Thyroid gland (tissue), 4 donors: Measurements from ENCODE around the gene PFDN1. TPM values are rescaled to one million over a fixed set of nuclear protein-coding genes. Genes with fewer than 3 reads are reported as not detected.

ENCODE experiments used
- DNase-seq, 2 donors: peaks; one replicate each; pipeline ENCODE4 v3.0.0-alpha.2; 2019
- H3K27ac ChIP-seq, 3 donors: fragments of 200-600 bp; sonication (generic); 1 replicate in 2 of 3; 2 replicates in 1 of 3; pipeline ENCODE4 v1.5.1; 2016 to 2019; ENCODE audit warnings: mild to moderate bottlenecking in 1 of 3, moderate library complexity in 1 of 3
- H3K27me3 ChIP-seq: fragments of 200-600 bp; sonication (generic); one replicate; pipeline ENCODE4 v1.5.1; 2019
- H3K36me3 ChIP-seq, 2 donors: fragments of 200-600 bp; sonication (generic); one replicate each; pipeline ENCODE4 v1.5.1; 2016 to 2019
- H3K4me1 ChIP-seq, 2 donors: fragments of 200-600 bp; sonication (generic); one replicate each; pipeline ENCODE4 v1.5.1; 2017 to 2019
- H3K4me3 ChIP-seq, 3 donors: fragments of 200-600 bp; sonication (generic); replicated peaks in 1 of 3; 1 replicate in 2 of 3; 2 replicates in 1 of 3; pipeline ENCODE4 v1.5.1; 2016; ENCODE audit warnings: mild to moderate bottlenecking in 1 of 3
- H3K9me3 ChIP-seq: fragments of 200-600 bp; sonication (generic); one replicate; pipeline ENCODE4 v1.5.1; 2017
- CTCF ChIP-seq, 6 experiments: fragments of 200-600 bp in 3 of 6; fragments of 450-650 bp in 3 of 6; sonication (generic) in 3 of 6; IDR thresholded peaks; one replicate each; pipeline ENCODE4 v1.5.1; 2016 to 2019; ENCODE audit warnings: antibody characterized with exemption in 6 of 6, mild to moderate bottlenecking in 2 of 6, inconsistent platforms in 1 of 6, moderate library complexity in 1 of 6
- POLR2A ChIP-seq, 2 donors: fragments of 450-650 bp; IDR thresholded peaks; one replicate each; pipeline ENCODE4 v1.6.1; 2017; ENCODE audit warnings: antibody characterized with exemption in 2 of 2, mild to moderate bottlenecking in 2 of 2, moderate library complexity in 1 of 2
- WGBS, 2 donors: methylation state at CpG; one replicate each; pipeline ENCODE4 v1.1.5; 2017; 5-methylcytosine and 5-hydroxymethylcytosine counted together
- intact Hi-C: fragments of 100-400 bp; cut with DNase I; formaldehyde crosslinking; loops from one replicate; pipeline ENCODE4 v1.15.1; 2023
- total RNA-seq, 4 donors: library from RNA; depleted of rRNA; stranded (reverse); fragments of >200 nt; gene quantifications; one replicate each; pipeline ENCODE4 v1.2.3, GENCODE V29; 2016

Gene PFDN1
- total RNA-seq, 4 donors from 2014 or later, result 58.2 to 106 (median 87.8) TPM

- no peak overlapping the region for H3K4me3 ChIP-seq
- H3K9me3 ChIP-seq, result no peaks in the 10 kb centered on the region
- H3K27me3 ChIP-seq, result no peaks in the 10 kb centered on the region
- intact Hi-C loops, result no loop called here
- TF ChIP-seq CTCF (IDR thresholded peaks at IDR 0.05) (no peak), POLR2A (IDR thresholded peaks at IDR 0.05) (no peak)
- peaks cover 43 to 53% of the 10 kb centered on the region in 2 donors for H3K4me1 ChIP-seq
- WGBS, 2 donors, result 55 to 77% methylated on average over 1 of the region's 1 CpG
- H3K36me3 ChIP-seq, result no peaks in the 10 kb centered on the region
- DNase-seq, result no peak
- H3K27ac ChIP-seq, result peak overlapping the region; percentile 91 to 94 (median 93)
Measured at GRCh38 chr5:140324617-140325241, 21.8 kb upstream of the PFDN1 start.

GRCh38 chr5:140324041-140324600 lies 21.2 kb upstream of the PFDN1 start:
- Histone ChIP-seq H3K27ac (peak overlapping the region; percentile 91 to 94 (median 93)), H3K4me1 (peaks cover 43 to 54% of the 10 kb centered on the region in 2 donors), H3K4me3 (no peak overlapping the region), H3K27me3 (no peaks in the 10 kb centered on the region), H3K9me3 (no peaks in the 10 kb centered on the region), H3K36me3 (no peaks in the 10 kb centered on the region)
- WGBS, 2 donors, result 66 to 72% methylated on average over 5 of the region's 5 CpGs
- no peak for TF ChIP-seq CTCF (IDR thresholded peaks at IDR 0.05)
- no peak for TF ChIP-seq POLR2A (IDR thresholded peaks at IDR 0.05)
- intact Hi-C loops, result no loop called here
- DNase-seq, result no peak

- TF ChIP-seq CTCF (IDR thresholded peaks at IDR 0.05) (no peak), POLR2A (IDR thresholded peaks at IDR 0.05) (peak; percentile 24 to 40)
- Histone ChIP-seq H3K9me3 (no peaks in the 10 kb centered on the region), H3K27me3 (no peaks in the 10 kb centered on the region), H3K36me3 (no peaks in the 10 kb centered on the region), H3K4me1 (peaks cover 43 to 61% of the 10 kb centered on the region in 2 donors), H3K27ac (peak overlapping the region; percentile 91 to 94 (median 93)), H3K4me3 (no peak overlapping the region)
- peak; percentile 81 to 88 for DNase-seq
- WGBS, 2 donors, result 23 to 31% methylated on average over 6 to 9 of the region's 9 CpGs
- intact Hi-C loops, result no loop called here
Measured at GRCh38 chr5:140322751-140323731, 20.1 kb upstream of the PFDN1 start.

GRCh38 chr5:140321796-140322195 lies 18.9 kb upstream of the PFDN1 start:
- DNase-seq, result no peak
- Histone ChIP-seq H3K4me3 (no peak overlapping the region), H3K27me3 (no peaks in the 10 kb centered on the region), H3K36me3 (no peaks in the 10 kb centered on the region), H3K27ac (peak overlapping the region in 2 of 3 donors; percentile 93 to 94), H3K4me1 (peaks cover 40 to 60% of the 10 kb centered on the region in 2 donors), H3K9me3 (no peaks in the 10 kb centered on the region)
- 75 to 98% methylated on average over 2 of the region's 2 CpGs for WGBS, 2 donors
- intact Hi-C loops, result no loop called here
- TF ChIP-seq POLR2A (IDR thresholded peaks at IDR 0.05), result no peak
- TF ChIP-seq CTCF (IDR thresholded peaks at IDR 0.05), result no peak
